Breast epithelium (tissue), 4 donors: ENCODE results near the gene SLC22A31. TPM values are rescaled to one million over a fixed set of nuclear protein-coding genes. Genes with fewer than 3 reads are reported as not detected.

Source experiments
- DNase-seq, 2 donors: peaks; one replicate each; pipeline ENCODE4 v3.0.0-alpha.2; 2019; ENCODE audit warnings: low spot score in 2 of 2
- H3K27ac ChIP-seq, 2 donors: fragments of 200-600 bp; sonication (generic) in 1 of 2; one replicate each; pipeline ENCODE4 v1.5.1; 2016 to 2019; ENCODE audit warnings: mild to moderate bottlenecking in 1 of 2
- H3K27me3 ChIP-seq, 2 donors: fragments of 200-600 bp; sonication (generic) in 1 of 2; one replicate each; pipeline versions ENCODE4 v1.5.1 to v1.6.0; 2017 to 2019; ENCODE audit warnings: control low read depth in 1 of 2, mild to moderate bottlenecking in 1 of 2
- H3K36me3 ChIP-seq: fragments of 200-600 bp; one replicate; pipeline ENCODE4 v1.5.1; 2019
- H3K4me1 ChIP-seq, 2 donors: fragments of 200-600 bp; sonication (generic); one replicate each; pipeline ENCODE4 v1.5.1; 2016 to 2019; ENCODE audit warnings: control low read depth in 1 of 2
- H3K4me3 ChIP-seq, 3 donors: fragments of 200-600 bp; sonication (generic); 1 replicate in 2 of 3; 2 replicates in 1 of 3; pipeline ENCODE4 v1.5.1; 2016 to 2019; ENCODE audit warnings: mild to moderate bottlenecking in 3 of 3, moderate library complexity in 2 of 3
- H3K9me3 ChIP-seq, 2 donors: fragments of 200-600 bp; sonication (generic) in 1 of 2; one replicate each; pipeline ENCODE4 v1.5.1; 2016 to 2019; ENCODE audit warnings: control low read depth in 1 of 2
- POLR2A ChIP-seq: fragments of 450-650 bp; IDR thresholded peaks from one replicate; pipeline ENCODE4 v1.6.1; 2016; ENCODE audit warnings: antibody characterized with exemption, mild to moderate bottlenecking, moderate library complexity
- POLR2AphosphoS5 ChIP-seq, 3 donors: sonication (generic); formaldehyde crosslinking; IDR thresholded peaks; one replicate each; pipeline ENCODE4 v1.6.1; 2017; ENCODE audit warnings: antibody characterized with exemption in 3 of 3
- intact Hi-C: fragments of 100-400 bp; cut with DNase I; formaldehyde crosslinking; loops from one replicate; pipeline ENCODE4 v1.15.1; 2023; ENCODE audit warnings: low total_unique reads
- total RNA-seq, 3 donors: library from RNA; depleted of rRNA; stranded (reverse); fragments of >200 nt; gene quantifications; one replicate each; pipeline ENCODE4 v1.1.0, GENCODE V29; 2016
- TF ChIP-seq, protein P1 (sequence below), 3 donors: fragments of 450-650 bp; IDR thresholded peaks; one replicate each; pipeline ENCODE4 v1.5.1; 2016 to 2017; ENCODE audit warnings: antibody characterized with exemption in 3 of 3, mild to moderate bottlenecking in 3 of 3, moderate library complexity in 3 of 3

The SLC22A31 gene
- total RNA-seq, 3 donors from 2014 or later: not detected

DNA sequence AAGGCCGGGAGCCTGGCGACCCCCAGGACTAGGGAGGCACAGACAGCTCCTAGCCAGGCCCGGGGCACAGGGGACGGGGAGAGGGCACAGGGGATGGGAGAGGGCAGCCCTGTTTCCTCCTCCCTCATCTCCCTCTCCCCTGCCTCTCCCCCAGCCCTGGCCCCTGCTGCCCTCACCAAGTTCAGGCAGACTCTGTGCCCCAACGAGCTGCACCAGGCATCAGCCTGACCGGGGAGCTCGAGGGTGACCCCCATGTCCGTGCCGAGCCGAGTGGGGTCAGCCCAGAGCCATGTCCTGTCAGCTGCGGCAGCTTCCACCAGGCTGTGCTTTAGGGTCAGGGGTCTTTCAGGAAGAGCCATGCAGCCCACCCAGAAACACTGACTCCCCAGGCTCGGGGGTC lies 22.8 kb downstream of the SLC22A31 start:
- Histone ChIP-seq H3K9me3 (no peaks in the 10 kb centered on the region), H3K4me1 (peaks cover 0 to 11% of the 10 kb centered on the region in 2 donors), H3K27ac (no peak overlapping the region), H3K36me3 (no peaks in the 10 kb centered on the region), H3K4me3 (no peak overlapping the region), H3K27me3 (peaks cover 0 to 36% of the 10 kb centered on the region in 2 donors)
- TF ChIP-seq POLR2A: no peak
- TF ChIP-seq, protein P1, sequence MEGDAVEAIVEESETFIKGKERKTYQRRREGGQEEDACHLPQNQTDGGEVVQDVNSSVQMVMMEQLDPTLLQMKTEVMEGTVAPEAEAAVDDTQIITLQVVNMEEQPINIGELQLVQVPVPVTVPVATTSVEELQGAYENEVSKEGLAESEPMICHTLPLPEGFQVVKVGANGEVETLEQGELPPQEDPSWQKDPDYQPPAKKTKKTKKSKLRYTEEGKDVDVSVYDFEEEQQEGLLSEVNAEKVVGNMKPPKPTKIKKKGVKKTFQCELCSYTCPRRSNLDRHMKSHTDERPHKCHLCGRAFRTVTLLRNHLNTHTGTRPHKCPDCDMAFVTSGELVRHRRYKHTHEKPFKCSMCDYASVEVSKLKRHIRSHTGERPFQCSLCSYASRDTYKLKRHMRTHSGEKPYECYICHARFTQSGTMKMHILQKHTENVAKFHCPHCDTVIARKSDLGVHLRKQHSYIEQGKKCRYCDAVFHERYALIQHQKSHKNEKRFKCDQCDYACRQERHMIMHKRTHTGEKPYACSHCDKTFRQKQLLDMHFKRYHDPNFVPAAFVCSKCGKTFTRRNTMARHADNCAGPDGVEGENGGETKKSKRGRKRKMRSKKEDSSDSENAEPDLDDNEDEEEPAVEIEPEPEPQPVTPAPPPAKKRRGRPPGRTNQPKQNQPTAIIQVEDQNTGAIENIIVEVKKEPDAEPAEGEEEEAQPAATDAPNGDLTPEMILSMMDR (IDR thresholded peaks at IDR 0.05): no peak
- TF ChIP-seq POLR2AphosphoS5 (IDR thresholded peaks at IDR 0.05): no peak
- intact Hi-C loops: loop anchor here (10.0 kb wide), 1 partner anchor 447 kb away; no protein-coding TSS in a partner anchor
- DNase-seq: no peak

DNA sequence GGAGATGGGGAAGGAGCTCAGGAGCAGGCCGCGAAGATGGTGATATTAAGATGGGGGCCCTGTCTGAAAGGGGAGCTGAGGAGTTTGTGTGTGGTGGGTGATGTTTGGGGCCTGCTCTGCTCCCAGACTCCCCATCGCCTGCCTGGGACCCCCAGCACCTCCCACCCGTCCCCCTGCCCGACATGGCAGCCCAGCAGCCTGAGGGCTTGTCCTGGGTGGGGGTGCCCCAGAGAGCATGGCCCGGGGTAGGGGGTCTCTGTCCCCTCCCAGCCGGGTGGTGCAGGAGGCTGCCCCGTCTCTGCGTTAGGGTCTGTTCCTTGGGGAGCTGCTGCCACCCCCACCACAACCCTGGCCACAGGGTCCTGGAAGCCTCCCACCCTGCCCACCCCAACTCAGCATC lies 23.6 kb downstream of the SLC22A31 start:
- no peak for TF ChIP-seq POLR2A
- TF ChIP-seq POLR2AphosphoS5 (IDR thresholded peaks at IDR 0.05): no peak
- TF ChIP-seq, protein P1 (IDR thresholded peaks at IDR 0.05): no peak

DNA sequence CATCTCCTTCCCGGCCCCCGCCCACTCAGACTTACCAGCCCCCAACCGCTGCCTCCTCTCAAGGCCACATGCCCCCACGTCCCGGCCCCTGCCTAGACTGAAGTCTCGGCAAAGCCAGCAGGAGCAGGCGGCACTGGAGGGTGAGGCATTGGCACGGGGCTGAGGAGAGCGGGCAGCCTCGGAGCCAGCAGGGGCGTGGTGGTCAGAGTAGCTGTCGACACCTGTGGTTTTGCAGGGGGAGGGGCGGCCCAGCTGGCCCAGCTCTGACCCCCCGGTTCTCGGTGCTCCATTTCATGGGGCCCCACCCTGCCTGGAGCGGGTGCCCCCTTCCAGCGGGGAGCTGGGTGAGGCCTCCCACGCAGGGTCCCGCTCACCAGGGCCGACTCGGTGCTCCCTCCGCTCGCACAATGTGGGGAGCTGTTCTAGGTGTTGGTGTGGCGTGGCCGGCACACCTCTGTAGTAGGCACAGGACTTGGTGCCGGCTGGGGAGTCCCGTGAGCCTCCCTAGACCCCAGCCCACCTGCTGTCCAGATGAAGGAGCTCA lies 24.1 kb downstream of the SLC22A31 start:
- H3K27me3 ChIP-seq: peaks cover 0 to 36% of the 10 kb centered on the region in 2 donors
- H3K4me1 ChIP-seq: peaks cover 0 to 11% of the 10 kb centered on the region in 2 donors
- no peaks in the 10 kb centered on the region for H3K9me3 ChIP-seq
- DNase-seq: no peak
- intact Hi-C loops: loop anchor here (10.0 kb wide), 1 partner anchor 449 kb away; no protein-coding TSS in a partner anchor
- no peaks in the 10 kb centered on the region for H3K36me3 ChIP-seq
- H3K27ac ChIP-seq: no peak overlapping the region
- TF ChIP-seq, protein P1 (IDR thresholded peaks at IDR 0.05): no peak
- H3K4me3 ChIP-seq: no peak overlapping the region

More for the DNA sequence above, 23.6 kb downstream of the SLC22A31 start:
- H3K27ac ChIP-seq: no peak overlapping the region
- H3K9me3 ChIP-seq: no peaks in the 10 kb centered on the region
- peaks cover 0 to 36% of the 10 kb centered on the region in 2 donors for H3K27me3 ChIP-seq
- no peaks in the 10 kb centered on the region for H3K36me3 ChIP-seq
- no peak overlapping the region for H3K4me3 ChIP-seq
- DNase-seq: no peak
- peaks cover 0 to 11% of the 10 kb centered on the region in 2 donors for H3K4me1 ChIP-seq
- intact Hi-C loops: loop anchor here (10.0 kb wide), 1 partner anchor 448 kb away; no protein-coding TSS in a partner anchor

DNA sequence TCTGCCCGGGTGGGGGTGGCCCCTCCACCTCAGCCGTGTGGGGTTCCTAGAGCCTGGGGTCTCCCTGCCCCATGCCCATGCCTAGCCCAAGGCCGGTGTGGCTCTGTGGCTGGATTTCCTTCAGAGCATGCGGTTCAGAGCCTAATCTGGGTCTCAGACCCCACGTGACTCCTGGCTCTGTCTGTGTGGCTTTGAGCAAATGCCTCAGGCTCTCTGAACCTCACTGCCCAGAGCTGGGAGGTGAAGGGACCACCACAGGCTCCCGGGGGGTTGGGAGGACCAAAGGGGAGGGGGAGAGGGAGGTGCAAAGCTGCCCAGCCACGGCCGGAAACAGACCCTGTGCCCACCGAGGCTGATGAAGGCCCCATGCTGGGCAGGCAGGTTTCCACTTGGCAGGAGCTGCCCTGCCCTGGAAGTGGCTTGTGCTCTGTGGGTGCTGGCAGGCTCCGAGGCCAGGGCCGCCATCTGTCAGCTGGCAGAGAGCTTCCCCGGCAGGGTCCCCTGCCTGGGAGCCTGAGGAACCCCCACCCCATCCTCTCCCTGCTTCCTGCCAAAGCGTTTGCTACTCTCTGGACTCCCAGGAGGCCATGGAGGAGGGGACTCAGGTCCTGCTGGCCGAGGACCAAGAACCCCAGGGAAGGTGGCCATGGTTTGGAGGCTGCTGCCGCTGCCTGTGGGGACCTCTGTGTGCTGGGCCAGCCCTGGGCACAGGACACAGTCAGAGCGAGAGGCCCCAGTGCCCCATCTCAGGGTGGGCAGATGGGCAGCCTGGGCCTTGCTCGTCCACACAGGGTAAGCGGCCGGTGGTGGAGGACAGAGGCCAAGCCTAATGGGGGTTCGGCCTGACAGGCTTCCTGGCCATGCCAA lies 24.8 kb downstream of the SLC22A31 start:
- intact Hi-C loops: loop anchor here (10.0 kb wide), 1 partner anchor 449 kb away; no protein-coding TSS in a partner anchor
- Histone ChIP-seq H3K27me3 (peaks cover 0 to 38% of the 10 kb centered on the region in 2 donors), H3K4me1 (peaks cover 0 to 16% of the 10 kb centered on the region in 2 donors)

More for the DNA sequence above, 24.8 kb downstream of the SLC22A31 start:
- DNase-seq: no peak
- no peak overlapping the region for H3K27ac ChIP-seq
- TF ChIP-seq POLR2AphosphoS5 (IDR thresholded peaks at IDR 0.05) (no peak), POLR2A (no peak)
- TF ChIP-seq, protein P1 (IDR thresholded peaks at IDR 0.05): no peak
- H3K4me3 ChIP-seq: no peak overlapping the region
- no peaks in the 10 kb centered on the region for H3K36me3 ChIP-seq
- H3K9me3 ChIP-seq: no peaks in the 10 kb centered on the region
